ENCODE measurements around the gene PKD1L1. TPM values are rescaled to one million over a fixed set of nuclear protein-coding genes. Genes with fewer than 3 reads are reported as not detected.

The PKD1L1 gene
- total RNA-seq, 1 experiment from 2014 or later, result 0.17 TPM

- TF ChIP-seq EGR1 (IDR thresholded peaks at IDR 0.05; ENCODE audit: low read depth) (no peak), JUND (IDR thresholded peaks at IDR 0.05) (no peak), ZFX (IDR thresholded peaks at IDR 0.05) (no peak), MAX (IDR thresholded peaks at IDR 0.05) (no peak), REST (IDR thresholded peaks at IDR 0.05; ENCODE audit: low read depth) (no peak), FOSL1 (IDR thresholded peaks at IDR 0.05; ENCODE audit: low read depth) (no peak), ATF3 (IDR thresholded peaks at IDR 0.05) (no peak), ELF1 (IDR thresholded peaks at IDR 0.05; ENCODE audit: borderline replicate concordance, low read depth) (no peak), POLR2A (IDR thresholded peaks at IDR 0.05; ENCODE audit: borderline replicate concordance, extremely low read depth, insufficient read depth, insufficient read length) (no peak), CTCF (IDR thresholded peaks at IDR 0.05 in 2 of 3, conservative IDR thresholded peaks at IDR 0.05 in 1 of 3; ENCODE audit: borderline replicate concordance in 1 of 3, insufficient read depth in 1 of 3, low read depth in 2 of 3, low read length in 2 of 3) (no peak), CBX3 (IDR thresholded peaks at IDR 0.05; ENCODE audit: low read depth) (no peak), ZBTB33 (IDR thresholded peaks at IDR 0.05; ENCODE audit: extremely low read depth, insufficient replicate concordance, low read length) (no peak)
- Histone ChIP-seq H3K4me3 (replicated peaks in 1 of 2; ENCODE audit: low read depth in 1 of 2, low read length in 2 of 2) (no peak overlapping the region), H3K4me1 (ENCODE audit: control insufficient read depth in 1 of 2, insufficient read depth in 2 of 2, low read length in 2 of 2) (no peaks in the 10 kb centered on the region), H3K4me2 (ENCODE audit: low read length) (no peak overlapping the region), H3K9ac (ENCODE audit: low read length) (no peak overlapping the region), H4K20me1 (ENCODE audit: insufficient read depth) (no peaks in the 10 kb centered on the region), H3K27ac (ENCODE audit: low read depth, low read length) (no peak overlapping the region), H3K27me3 (ENCODE audit: insufficient read depth, low read length) (no peaks in the 10 kb centered on the region), H3K9me2 (ENCODE audit: insufficient read depth) (no peaks in the 10 kb centered on the region), H3K36me3 (ENCODE audit: control insufficient read depth in 1 of 2, insufficient read depth in 2 of 2, low read length in 2 of 2) (no peaks in the 10 kb centered on the region), H3K79me2 (ENCODE audit: insufficient read depth, low read length) (no peaks in the 10 kb centered on the region), H2AFZ (ENCODE audit: low read depth, low read length, poor library complexity, severe bottlenecking) (no peak overlapping the region), H3K9me3 (ENCODE audit: control insufficient read depth in 1 of 2, insufficient read depth in 1 of 2, low read depth in 1 of 2, low read length in 2 of 2) (no peaks in the 10 kb centered on the region)
- DNase-seq (ENCODE audit: low read depth, low spot score) (no peak), ATAC-seq (no peak)
- ChIA-PET RAD21 (ENCODE audit: low non-redundant PET in 1 of 2, low total read pairs in 2 of 2, uncharacterized antibody in 2 of 2, unreplicated experiment in 2 of 2) (no interaction called here), POLR2A (no interaction called here), CTCF (no interaction called here)
- intact Hi-C loops (cut with micrococcal nuclease), result no loop called here
- no TSS peak for BruUV-seq (replicated peaks)
Measured at GRCh38 chr7:47877336-47877735, 70.9 kb downstream of the PKD1L1 start.

All from HCT116 (cell line).